HepG2 (cell line): ENCODE results near the gene ASCC2. TPM values are rescaled to one million over a fixed set of nuclear protein-coding genes. Genes with fewer than 3 reads are reported as not detected.

Source experiments
- ARNT ChIP-seq: fragments of 450-650 bp; IDR thresholded peaks from 2 replicates; pipeline ENCODE4 v1.6.1; 2017
- ATRX ChIP-seq: sonication (generic); formaldehyde crosslinking; IDR thresholded peaks from 2 replicates; pipeline ENCODE4 v1.4.0; 2020; ENCODE audit warnings: missing genetic modification reagents, borderline replicate concordance
- DMAP1 ChIP-seq: IDR thresholded peaks from 2 replicates; pipeline ENCODE4 v1.6.1; 2016
- HCFC1 ChIP-seq: fragments of 150-350 bp; IDR thresholded peaks from 2 replicates; pipeline ENCODE4 v1.6.1; 2014; ENCODE audit warnings: low read depth, low read length
- HOXA5 ChIP-seq: sonication (generic); formaldehyde crosslinking; IDR thresholded peaks from 2 replicates; pipeline ENCODE4 v1.4.0; 2020; ENCODE audit warnings: missing genetic modification reagents
- IRF9 ChIP-seq: sonication (generic); formaldehyde crosslinking; IDR thresholded peaks from 2 replicates; pipeline ENCODE4 v1.8.0; 2022; ENCODE audit warnings: missing genetic modification reagents, mild to moderate bottlenecking, borderline replicate concordance
- IRX3 ChIP-seq: sonication (generic); formaldehyde crosslinking; IDR thresholded peaks from 2 replicates; pipeline ENCODE4 v1.8.1; 2023; ENCODE audit warnings: mild to moderate bottlenecking, low read depth, missing genetic modification reagents, borderline replicate concordance
- KAT2B ChIP-seq: fragments of 150-350 bp; IDR thresholded peaks from 2 replicates; pipeline ENCODE4 v1.6.1; 2014; ENCODE audit warnings: low read depth, low read length, borderline replicate concordance
- NAIF1 ChIP-seq: sonication (generic); formaldehyde crosslinking; IDR thresholded peaks from 2 replicates; pipeline ENCODE4 v1.5.0; 2020; ENCODE audit warnings: mild to moderate bottlenecking, missing genetic modification reagents, borderline replicate concordance
- NFKB2 ChIP-seq: sonication (generic); formaldehyde crosslinking; IDR thresholded peaks from 2 replicates; pipeline ENCODE4 v1.4.0; 2020; ENCODE audit warnings: missing genetic modification reagents, borderline replicate concordance
- NR2C2 ChIP-seq: sonication (generic); formaldehyde crosslinking; IDR thresholded peaks from 2 replicates; pipeline ENCODE4 v1.4.0; 2020; ENCODE audit warnings: missing genetic modification reagents, mild to moderate bottlenecking, moderate library complexity, borderline replicate concordance
- RFXANK ChIP-seq: IDR thresholded peaks from 2 replicates; pipeline ENCODE4 v1.6.1; 2016
- SOX5 ChIP-seq: IDR thresholded peaks from 2 replicates; pipeline ENCODE4 v1.6.1; 2016; ENCODE audit warnings: borderline replicate concordance
- SRSF1 ChIP-seq: fragments of 200-400 bp; formaldehyde crosslinking; optimal IDR thresholded peaks from 2 replicates; pipeline ENCODE3; 2017; ENCODE audit warnings: mild to moderate bottlenecking, low read depth, low read length, moderate library complexity
- ZNF160 ChIP-seq: sonication (generic); formaldehyde crosslinking; IDR thresholded peaks from 2 replicates; pipeline ENCODE4 v1.8.0; 2022; ENCODE audit warnings: mild to moderate bottlenecking, inconsistent platforms, missing genetic modification reagents
- ZNF441 ChIP-seq: sonication (generic); formaldehyde crosslinking; IDR thresholded peaks from 2 replicates; pipeline ENCODE4 v1.7.0; 2021; ENCODE audit warnings: missing genetic modification reagents, borderline replicate concordance
- ZNF713 ChIP-seq: sonication (generic); formaldehyde crosslinking; IDR thresholded peaks from 2 replicates; pipeline ENCODE4 v1.4.0; 2020; ENCODE audit warnings: mild to moderate bottlenecking, missing genetic modification reagents
- polyA plus RNA-seq, 8 experiments: library from polyadenylated mRNA; depleted of rRNA in 3 of 8; stranded (reverse) in 7 of 8; unstranded in 1 of 8; fragments of >200 nt; fragmentation: Illumina TruSeq in 4 of 8; extraction: Trizol in 4 of 8; gene quantifications; 2 replicates each; pipeline versions ENCODE4 v1.2.1 to v1.2.3, GENCODE V29; 2011 to 2016; ENCODE audit warnings: low read depth in 4 of 8, missing spikeins in 1 of 8, mixed read lengths in 1 of 8; ENCODE audit not compliant: insufficient read depth in 1 of 8
- total RNA-seq, 5 experiments: library from RNA; depleted of rRNA; stranded (reverse); fragments of >200 nt; fragmentation: Illumina TruSeq; extraction: Trizol; gene quantifications; 2 replicates each; pipeline ENCODE4 v1.2.3, GENCODE V29; 2016; ENCODE audit warnings: low read depth in 1 of 5
- TF ChIP-seq, protein P1 (sequence below): sonication (generic); formaldehyde crosslinking; IDR thresholded peaks from 2 replicates; pipeline ENCODE4 v1.4.0; 2020; ENCODE audit warnings: mild to moderate bottlenecking, missing genetic modification reagents
- TF ChIP-seq, protein P2 (sequence below): sonication (generic); formaldehyde crosslinking; IDR thresholded peaks from 2 replicates; pipeline ENCODE4 v1.5.0; 2020; ENCODE audit warnings: missing genetic modification reagents
- TF ChIP-seq, protein P3 (sequence below): sonication (generic); formaldehyde crosslinking; IDR thresholded peaks from 2 replicates; pipeline ENCODE4 v1.8.0; 2022; ENCODE audit warnings: mild to moderate bottlenecking, missing genetic modification reagents
- TF ChIP-seq, protein P4 (sequence below): sonication (generic); formaldehyde crosslinking; IDR thresholded peaks from 2 replicates; pipeline ENCODE4 v1.4.0; 2020; ENCODE audit warnings: missing genetic modification reagents

Gene ASCC2
- total and polyA plus RNA-seq, 2 of the 13 experiments (the other 11 are each of a cell fraction or from before 2014, with no cell fraction given) = 26.2 to 26.3 TPM

GRCh38 chr22:29767171-29768051, 70.7 kb downstream of the ASCC2 start, which contains the start of gene UQCR10 (continued):
- no peak for TF ChIP-seq ARNT
- TF ChIP-seq KAT2B = no peak
- TF ChIP-seq HOXA5 (CRISPR knock-in tag) = 0 out of 2 replicates have a peak, but pooled peaks have one; percentile 27
- peak; percentile 70; the same call in 1 of the 2 replicates for TF ChIP-seq DMAP1
- TF ChIP-seq ZNF713 (CRISPR knock-in tag) = 0 out of 2 replicates have a peak, but pooled peaks have one; percentile 68
- TF ChIP-seq, protein P1, sequence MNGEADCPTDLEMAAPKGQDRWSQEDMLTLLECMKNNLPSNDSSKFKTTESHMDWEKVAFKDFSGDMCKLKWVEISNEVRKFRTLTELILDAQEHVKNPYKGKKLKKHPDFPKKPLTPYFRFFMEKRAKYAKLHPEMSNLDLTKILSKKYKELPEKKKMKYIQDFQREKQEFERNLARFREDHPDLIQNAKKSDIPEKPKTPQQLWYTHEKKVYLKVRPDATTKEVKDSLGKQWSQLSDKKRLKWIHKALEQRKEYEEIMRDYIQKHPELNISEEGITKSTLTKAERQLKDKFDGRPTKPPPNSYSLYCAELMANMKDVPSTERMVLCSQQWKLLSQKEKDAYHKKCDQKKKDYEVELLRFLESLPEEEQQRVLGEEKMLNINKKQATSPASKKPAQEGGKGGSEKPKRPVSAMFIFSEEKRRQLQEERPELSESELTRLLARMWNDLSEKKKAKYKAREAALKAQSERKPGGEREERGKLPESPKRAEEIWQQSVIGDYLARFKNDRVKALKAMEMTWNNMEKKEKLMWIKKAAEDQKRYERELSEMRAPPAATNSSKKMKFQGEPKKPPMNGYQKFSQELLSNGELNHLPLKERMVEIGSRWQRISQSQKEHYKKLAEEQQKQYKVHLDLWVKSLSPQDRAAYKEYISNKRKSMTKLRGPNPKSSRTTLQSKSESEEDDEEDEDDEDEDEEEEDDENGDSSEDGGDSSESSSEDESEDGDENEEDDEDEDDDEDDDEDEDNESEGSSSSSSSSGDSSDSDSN (CRISPR knock-in tag) = 0 out of 2 replicates have a peak, but pooled peaks have one; percentile 27
- TF ChIP-seq NFKB2 = peak; percentile 60; the same call in 1 of the 2 replicates
- TF ChIP-seq, protein P2, sequence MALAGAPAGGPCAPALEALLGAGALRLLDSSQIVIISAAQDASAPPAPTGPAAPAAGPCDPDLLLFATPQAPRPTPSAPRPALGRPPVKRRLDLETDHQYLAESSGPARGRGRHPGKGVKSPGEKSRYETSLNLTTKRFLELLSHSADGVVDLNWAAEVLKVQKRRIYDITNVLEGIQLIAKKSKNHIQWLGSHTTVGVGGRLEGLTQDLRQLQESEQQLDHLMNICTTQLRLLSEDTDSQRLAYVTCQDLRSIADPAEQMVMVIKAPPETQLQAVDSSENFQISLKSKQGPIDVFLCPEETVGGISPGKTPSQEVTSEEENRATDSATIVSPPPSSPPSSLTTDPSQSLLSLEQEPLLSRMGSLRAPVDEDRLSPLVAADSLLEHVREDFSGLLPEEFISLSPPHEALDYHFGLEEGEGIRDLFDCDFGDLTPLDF (CRISPR knock-in tag) = 0 out of 2 replicates have a peak, but pooled peaks have one; percentile 35
- no peak for TF ChIP-seq RFXANK
- peak; percentile 38 for TF ChIP-seq SRSF1
- TF ChIP-seq, protein P3, sequence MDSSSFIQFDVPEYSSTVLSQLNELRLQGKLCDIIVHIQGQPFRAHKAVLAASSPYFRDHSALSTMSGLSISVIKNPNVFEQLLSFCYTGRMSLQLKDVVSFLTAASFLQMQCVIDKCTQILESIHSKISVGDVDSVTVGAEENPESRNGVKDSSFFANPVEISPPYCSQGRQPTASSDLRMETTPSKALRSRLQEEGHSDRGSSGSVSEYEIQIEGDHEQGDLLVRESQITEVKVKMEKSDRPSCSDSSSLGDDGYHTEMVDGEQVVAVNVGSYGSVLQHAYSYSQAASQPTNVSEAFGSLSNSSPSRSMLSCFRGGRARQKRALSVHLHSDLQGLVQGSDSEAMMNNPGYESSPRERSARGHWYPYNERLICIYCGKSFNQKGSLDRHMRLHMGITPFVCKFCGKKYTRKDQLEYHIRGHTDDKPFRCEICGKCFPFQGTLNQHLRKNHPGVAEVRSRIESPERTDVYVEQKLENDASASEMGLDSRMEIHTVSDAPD (CRISPR knock-in tag) = 0 out of 2 replicates have a peak, but pooled peaks have one; percentile 32
- TF ChIP-seq ZNF160 (CRISPR knock-in tag) = 0 out of 2 replicates have a peak, but pooled peaks have one; percentile 43
- TF ChIP-seq, protein P4, sequence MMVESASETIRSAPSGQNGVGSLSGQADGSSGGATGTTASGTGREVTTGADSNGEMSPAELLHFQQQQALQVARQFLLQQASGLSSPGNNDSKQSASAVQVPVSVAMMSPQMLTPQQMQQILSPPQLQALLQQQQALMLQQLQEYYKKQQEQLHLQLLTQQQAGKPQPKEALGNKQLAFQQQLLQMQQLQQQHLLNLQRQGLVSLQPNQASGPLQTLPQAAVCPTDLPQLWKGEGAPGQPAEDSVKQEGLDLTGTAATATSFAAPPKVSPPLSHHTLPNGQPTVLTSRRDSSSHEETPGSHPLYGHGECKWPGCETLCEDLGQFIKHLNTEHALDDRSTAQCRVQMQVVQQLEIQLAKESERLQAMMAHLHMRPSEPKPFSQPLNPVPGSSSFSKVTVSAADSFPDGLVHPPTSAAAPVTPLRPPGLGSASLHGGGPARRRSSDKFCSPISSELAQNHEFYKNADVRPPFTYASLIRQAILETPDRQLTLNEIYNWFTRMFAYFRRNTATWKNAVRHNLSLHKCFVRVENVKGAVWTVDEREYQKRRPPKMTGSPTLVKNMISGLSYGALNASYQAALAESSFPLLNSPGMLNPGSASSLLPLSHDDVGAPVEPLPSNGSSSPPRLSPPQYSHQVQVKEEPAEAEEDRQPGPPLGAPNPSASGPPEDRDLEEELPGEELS (CRISPR knock-in tag) = peak; percentile 20; the same call in 1 of the 2 replicates
- TF ChIP-seq SOX5 (CRISPR knock-in tag) = no peak
- peak; percentile 51; the same call in 1 of the 2 replicates for TF ChIP-seq HCFC1
- TF ChIP-seq NR2C2 (CRISPR knock-in tag) = peak; percentile 96
- peak; percentile 55; the same call in 1 of the 2 replicates for TF ChIP-seq IRF9 (CRISPR knock-in tag)
- TF ChIP-seq ATRX (CRISPR knock-in tag) = no peak
- peak; percentile 79 for TF ChIP-seq ZNF441 (CRISPR knock-in tag)
- 0 out of 2 replicates have a peak, but pooled peaks have one; percentile 32 for TF ChIP-seq IRX3 (CRISPR knock-in tag)
- 0 out of 2 replicates have a peak, but pooled peaks have one; percentile 48 for TF ChIP-seq NAIF1
